NCI-H1048 (cell line): ENCODE measurements around the gene EREG.

ENCODE experiments used
- DNase-seq: peaks from one replicate; lab custom pipeline; 2025; lab: John Stamatoyannopoulos, UW

The EREG gene

DNA sequence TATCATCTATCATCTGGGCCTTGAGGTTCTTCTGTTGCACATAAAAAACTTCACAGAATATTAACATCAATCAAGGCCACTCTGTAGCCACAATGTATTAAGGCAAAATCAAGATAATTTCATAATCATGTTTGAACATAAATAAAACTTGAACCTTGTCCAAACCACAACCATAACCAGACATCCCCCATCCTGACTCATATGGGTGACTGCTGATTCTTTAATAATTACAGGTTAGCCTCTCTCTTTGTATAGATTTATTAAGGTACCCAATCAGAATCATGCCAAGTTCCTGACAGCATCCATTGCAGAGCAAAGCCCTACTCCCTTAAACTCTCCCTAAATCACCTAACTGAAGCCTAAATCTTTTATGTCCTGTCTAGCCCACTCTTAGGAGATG lies 63.3 kb downstream of the EREG start:
- no peak for DNase-seq

DNA sequence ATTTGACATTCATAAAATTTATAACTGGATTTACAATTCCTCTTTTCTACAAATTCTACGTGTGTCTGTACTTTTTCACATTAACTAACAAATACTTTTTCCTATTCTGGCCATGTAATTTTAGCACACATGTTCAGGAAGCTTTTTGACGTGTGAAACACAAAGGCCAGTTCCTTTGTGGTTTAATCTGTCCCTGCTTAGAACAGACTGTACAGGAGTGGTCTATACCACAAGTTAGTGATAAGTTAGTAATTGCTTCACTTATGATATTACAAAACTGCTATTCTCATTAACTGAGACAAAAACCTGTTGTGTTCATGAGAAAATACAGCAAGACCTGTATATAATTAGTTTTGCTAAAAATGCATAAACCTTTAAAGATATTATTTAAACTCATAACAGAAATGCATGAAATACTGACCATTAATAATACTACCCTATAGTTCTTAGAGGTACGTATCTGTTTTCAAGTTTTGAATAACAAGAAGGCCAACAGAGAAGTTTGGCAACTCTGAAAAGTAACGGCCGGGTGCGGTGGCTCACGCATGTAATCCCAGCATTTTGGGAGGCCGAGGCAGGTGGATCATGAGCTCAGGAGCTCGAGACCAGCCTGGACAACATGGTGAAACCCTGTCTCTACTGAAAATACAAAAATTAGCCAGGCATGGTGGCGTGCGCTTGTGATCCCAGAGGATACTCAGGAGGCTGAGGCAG lies 66.3 kb downstream of the EREG start:
- DNase-seq = no peak

DNA sequence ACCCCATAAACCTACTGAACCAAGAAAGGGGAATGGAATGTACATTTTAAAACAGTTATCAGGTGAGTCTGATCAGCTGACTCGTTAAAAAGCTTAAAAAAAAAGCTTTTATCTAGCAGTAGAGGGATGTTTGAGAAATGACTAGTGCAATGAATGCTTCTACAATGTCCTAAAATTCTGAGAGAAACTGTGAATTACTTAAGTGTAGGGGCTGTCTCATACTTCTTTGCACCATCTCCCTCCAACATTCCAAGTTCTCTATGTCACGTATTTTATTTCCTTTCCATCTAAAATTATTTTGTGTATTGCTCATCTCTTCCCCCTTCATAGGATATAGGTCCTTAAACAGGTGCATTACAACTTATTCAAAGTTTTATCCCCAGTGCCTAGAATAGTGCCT lies 68.1 kb downstream of the EREG start:
- DNase-seq = no peak

DNA sequence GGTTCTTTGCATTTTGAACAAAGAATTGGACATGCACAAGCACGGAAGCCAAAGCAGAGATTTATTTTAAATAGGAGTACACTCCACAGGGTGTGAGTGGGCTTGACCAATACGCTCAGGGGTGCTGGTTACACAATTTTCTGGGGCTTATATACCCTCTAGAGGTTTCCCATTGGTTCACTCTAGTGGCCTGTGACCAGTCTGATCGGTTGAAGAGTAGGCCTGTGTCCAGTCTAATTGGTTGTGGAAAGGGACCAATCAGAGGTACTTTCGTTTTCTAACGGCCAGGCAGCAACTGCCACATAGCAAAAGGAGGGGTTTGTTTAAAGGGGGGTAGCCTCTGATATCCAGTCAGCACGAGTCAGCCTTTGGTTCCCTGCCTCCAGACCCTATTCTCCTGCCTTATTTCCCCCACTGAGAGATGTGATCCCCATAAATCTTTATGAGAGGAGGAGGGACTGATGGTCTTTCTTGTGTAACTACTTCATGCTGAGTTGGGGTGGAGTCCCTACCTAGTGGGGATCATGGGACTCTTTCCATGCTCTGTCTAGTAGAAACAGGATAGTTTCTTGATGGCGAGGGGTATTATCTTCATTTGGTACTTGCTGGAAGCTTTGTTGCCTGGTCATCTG lies 68.7 kb downstream of the EREG start:
- DNase-seq = no peak

DNA sequence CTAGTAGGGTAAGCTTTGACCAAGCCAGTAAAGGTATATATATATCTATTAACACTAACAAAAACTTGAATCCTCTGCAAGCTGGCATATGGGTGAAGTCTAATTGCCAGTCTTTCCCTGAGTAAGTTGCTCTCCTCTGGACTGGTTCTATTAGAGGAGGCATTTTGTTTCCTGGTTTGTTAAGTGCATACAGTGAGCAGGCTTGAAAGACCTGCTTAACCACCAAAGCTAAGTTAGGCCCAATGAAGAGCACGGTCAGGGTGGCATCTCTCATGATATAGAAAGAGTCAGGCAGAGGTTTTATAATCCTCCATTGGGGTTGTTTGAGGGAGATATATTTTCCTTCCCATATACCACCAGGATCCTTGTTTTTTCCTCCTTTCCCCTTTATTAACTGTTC lies 70.4 kb downstream of the EREG start:
- no peak for DNase-seq

DNA sequence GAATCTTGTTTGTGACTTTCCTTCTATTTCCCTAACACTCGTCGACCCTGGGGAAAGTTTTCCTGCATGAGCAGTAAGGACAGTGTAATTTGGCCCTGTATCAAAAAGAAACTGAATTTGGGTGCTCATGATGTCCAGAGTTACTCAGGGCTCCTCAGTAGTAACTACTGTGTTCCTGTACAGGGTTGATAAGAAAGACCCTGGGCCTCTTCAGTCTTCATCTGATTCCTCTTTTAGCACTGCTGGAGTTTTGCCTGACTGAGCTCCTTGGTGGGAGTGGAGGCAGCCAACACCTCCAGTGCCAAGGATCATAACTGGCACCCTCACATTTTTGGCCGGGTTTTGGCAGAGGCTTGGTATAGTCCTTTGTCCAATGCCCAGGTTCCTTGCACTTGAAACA lies 72.9 kb downstream of the EREG start:
- DNase-seq = no peak
